Right atrium auricular region (tissue), 2 donors: ENCODE results near the gene TMCO1. TPM values are rescaled to one million over a fixed set of nuclear protein-coding genes. Genes with fewer than 3 reads are reported as not detected.
A peak's percentile ranks its signal among the peaks of the same experiment; 100 is the strongest.
"Not testable (repeated sequence)": the region's sequence is repeated elsewhere in the genome, so short reads cannot be mapped to it uniquely, and the experiment has no call there.

ENCODE experiments used
- DNase-seq: peaks from one replicate; pipeline ENCODE4 v3.0.0-alpha.2; 2019; ENCODE audit warnings: low spot score
- H3K27ac ChIP-seq, 2 donors: fragments of 200-600 bp; sonication (generic); 1 replicate in 1 of 2; 2 replicates in 1 of 2; pipeline ENCODE4 v1.5.1; 2016 to 2019
- H3K27me3 ChIP-seq, 2 donors: fragments of 200-600 bp; sonication (generic); one replicate each; pipeline versions ENCODE4 v1.5.1 to v1.6.0; 2017 to 2019
- H3K36me3 ChIP-seq: fragments of 200-600 bp; sonication (generic); one replicate; pipeline ENCODE4 v1.5.1; 2016
- H3K4me1 ChIP-seq, 2 donors: fragments of 200-600 bp; sonication (generic); one replicate each; pipeline versions ENCODE4 v1.5.1 to v1.6.0; 2017 to 2019
- H3K4me3 ChIP-seq, 2 donors: fragments of 200-600 bp; sonication (generic); 1 replicate in 1 of 2; 2 replicates in 1 of 2; pipeline ENCODE4 v1.5.1; 2017 to 2019; ENCODE audit warnings: mild to moderate bottlenecking in 1 of 2, moderate library complexity in 1 of 2
- H3K9me3 ChIP-seq, 2 donors: fragments of 200-600 bp; sonication (generic); one replicate each; pipeline ENCODE4 v1.5.1; 2019
- total RNA-seq, 2 donors: library from RNA; depleted of rRNA; stranded (reverse); fragments of >200 nt; gene quantifications; one replicate each; pipeline ENCODE4 v1.1.0, GENCODE V29; 2016
- TF ChIP-seq, protein P1 (sequence below), 2 donors: fragments of 200-600 bp; sonication (generic); IDR thresholded peaks; one replicate each; pipeline ENCODE4 v1.5.1; 2019; ENCODE audit warnings: antibody characterized with exemption in 2 of 2

The TMCO1 gene
- total RNA-seq = 10 to 100 TPM; 48.0 to 54.3 TPM

DNA sequence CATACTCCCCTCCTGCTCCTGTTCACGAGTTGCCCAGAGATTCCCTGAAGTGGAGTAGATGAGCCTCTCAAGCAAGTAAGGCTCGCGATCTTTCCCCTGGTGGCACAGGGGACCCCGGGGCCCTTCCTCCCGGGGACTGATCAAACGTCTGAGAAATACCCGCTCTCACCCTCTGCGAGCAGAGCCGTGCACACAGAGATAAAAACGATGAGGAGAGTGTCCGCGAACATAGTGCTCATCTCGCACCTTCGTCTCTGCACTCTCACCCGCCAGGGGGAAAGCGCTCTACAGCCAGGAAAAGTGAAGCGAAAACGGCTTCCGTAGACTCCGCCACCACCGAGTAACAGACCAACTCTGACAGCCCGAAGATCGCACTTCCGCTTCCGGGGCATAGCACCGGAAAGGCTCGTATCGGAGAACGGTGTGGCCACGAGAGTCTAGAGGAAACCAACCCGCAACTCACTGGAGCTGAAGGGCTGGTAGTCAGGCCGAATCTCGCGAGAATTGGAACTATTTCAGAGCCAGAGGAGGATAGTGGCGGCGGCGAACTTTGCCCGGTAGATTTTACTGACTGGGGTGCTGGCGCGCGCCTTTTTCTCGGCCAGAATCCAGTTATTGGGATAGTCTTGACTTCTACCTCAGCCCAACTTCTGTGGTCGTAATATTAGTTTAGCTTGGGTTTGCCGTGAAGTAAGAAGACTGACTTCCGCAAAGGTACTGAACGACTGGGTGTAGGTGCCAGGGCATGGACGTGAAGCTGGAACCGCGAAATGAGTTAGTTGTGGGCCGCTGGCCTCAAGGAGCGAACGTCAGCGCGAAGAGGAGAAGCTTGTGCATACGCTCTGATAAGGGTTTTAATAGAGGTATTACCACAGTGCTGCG is at the start of gene TMCO1:
Gene TMCO1, minus strand, starts transcription at position 356 of the 882 bp plus-strand sequence. Its CDS starts 117 bp downstream, at position 239.
- Histone ChIP-seq H3K27ac (peak within 1 kb of the TSS; percentile 84 to 90), H3K36me3 (peaks cover 17% of the 10 kb centered on the region), H3K27me3 (no peaks in the 10 kb centered on the region), H3K9me3 (no peaks in the 10 kb centered on the region), H3K4me1 (peaks cover 0 to 24% of the 10 kb centered on the region in 2 donors), H3K4me3 (peak within 1 kb of the TSS; percentile 69 to 82)
- TF ChIP-seq, protein P1, sequence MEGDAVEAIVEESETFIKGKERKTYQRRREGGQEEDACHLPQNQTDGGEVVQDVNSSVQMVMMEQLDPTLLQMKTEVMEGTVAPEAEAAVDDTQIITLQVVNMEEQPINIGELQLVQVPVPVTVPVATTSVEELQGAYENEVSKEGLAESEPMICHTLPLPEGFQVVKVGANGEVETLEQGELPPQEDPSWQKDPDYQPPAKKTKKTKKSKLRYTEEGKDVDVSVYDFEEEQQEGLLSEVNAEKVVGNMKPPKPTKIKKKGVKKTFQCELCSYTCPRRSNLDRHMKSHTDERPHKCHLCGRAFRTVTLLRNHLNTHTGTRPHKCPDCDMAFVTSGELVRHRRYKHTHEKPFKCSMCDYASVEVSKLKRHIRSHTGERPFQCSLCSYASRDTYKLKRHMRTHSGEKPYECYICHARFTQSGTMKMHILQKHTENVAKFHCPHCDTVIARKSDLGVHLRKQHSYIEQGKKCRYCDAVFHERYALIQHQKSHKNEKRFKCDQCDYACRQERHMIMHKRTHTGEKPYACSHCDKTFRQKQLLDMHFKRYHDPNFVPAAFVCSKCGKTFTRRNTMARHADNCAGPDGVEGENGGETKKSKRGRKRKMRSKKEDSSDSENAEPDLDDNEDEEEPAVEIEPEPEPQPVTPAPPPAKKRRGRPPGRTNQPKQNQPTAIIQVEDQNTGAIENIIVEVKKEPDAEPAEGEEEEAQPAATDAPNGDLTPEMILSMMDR (IDR thresholded peaks at IDR 0.05) = peak in 1 of 2 donors; percentile 46
- DNase-seq = peak; percentile 97

GRCh38 chr1:165816826-165817497 is 48.3 kb upstream of the TMCO1 start:
- Histone ChIP-seq H3K36me3 (no peaks in the 10 kb centered on the region), H3K4me3 (no peak overlapping the region), H3K4me1 (no peaks in the 10 kb centered on the region), H3K27ac (no peak overlapping the region), H3K9me3 (no peaks in the 10 kb centered on the region), H3K27me3 (no peaks in the 10 kb centered on the region)
- TF ChIP-seq, protein P1 (IDR thresholded peaks at IDR 0.05) = no peak
- no peak for DNase-seq

GRCh38 chr1:165816157-165816556 is 47.5 kb upstream of the TMCO1 start:
- Histone ChIP-seq H3K36me3 (no peaks in the 10 kb centered on the region), H3K4me1 (no peaks in the 10 kb centered on the region), H3K4me3 (no peak overlapping the region), H3K27ac (no peak overlapping the region), H3K27me3 (no peaks in the 10 kb centered on the region), H3K9me3 (no peaks in the 10 kb centered on the region)
- DNase-seq = no peak
- TF ChIP-seq, protein P1 (IDR thresholded peaks at IDR 0.05) = no peak

DNA sequence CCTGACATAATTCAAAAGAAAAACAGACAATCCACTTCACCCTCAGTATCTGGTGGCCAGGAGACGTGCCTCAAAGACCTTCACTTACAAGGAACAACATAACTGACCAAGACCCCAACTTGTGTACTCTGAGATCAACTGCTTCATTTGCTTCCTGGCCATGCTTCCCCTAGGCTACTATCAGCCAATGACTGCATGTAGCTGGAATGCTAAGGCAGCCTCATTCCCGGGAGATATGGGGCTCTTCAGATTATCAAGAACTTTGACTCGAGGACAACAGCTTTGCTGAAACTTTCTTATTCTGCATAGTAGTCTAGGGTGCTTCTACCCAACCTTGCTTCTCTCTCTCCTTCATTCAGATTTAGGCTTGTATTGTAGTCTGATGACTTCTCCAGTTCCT is 47.1 kb upstream of the TMCO1 start:
- no peaks in the 10 kb centered on the region for H3K4me1 ChIP-seq
- no peaks in the 10 kb centered on the region for H3K36me3 ChIP-seq
- no peak overlapping the region for H3K4me3 ChIP-seq
- H3K9me3 ChIP-seq = no peaks in the 10 kb centered on the region
- TF ChIP-seq, protein P1 (IDR thresholded peaks at IDR 0.05) = no peak
- no peak overlapping the region for H3K27ac ChIP-seq
- no peak for DNase-seq
- H3K27me3 ChIP-seq = no peaks in the 10 kb centered on the region

DNA sequence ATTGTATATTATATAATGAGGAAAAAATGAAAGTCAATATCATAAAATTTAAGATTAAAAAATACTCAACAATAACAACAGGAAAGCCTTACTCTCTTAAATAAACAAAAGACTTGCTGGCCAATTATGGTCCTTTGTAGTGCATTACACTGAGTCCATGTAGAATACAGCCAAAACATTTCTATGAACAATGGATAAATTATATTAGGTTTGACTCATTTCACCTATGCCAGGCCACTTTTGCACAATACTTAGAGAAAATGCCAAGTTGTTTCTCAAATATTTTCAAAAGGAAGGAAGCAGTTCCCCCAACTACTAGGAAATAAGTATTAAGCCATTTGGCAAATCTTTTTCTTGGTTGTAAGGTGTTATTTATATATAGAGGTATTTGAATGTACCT is 38.9 kb upstream of the TMCO1 start:
- TF ChIP-seq, protein P1 (IDR thresholded peaks at IDR 0.05) = no peak
- no peak overlapping the region for H3K27ac ChIP-seq
- no peaks in the 10 kb centered on the region for H3K36me3 ChIP-seq
- no peaks in the 10 kb centered on the region for H3K9me3 ChIP-seq
- H3K4me3 ChIP-seq = no peak overlapping the region
- DNase-seq = no peak
- no peaks in the 10 kb centered on the region for H3K4me1 ChIP-seq
- no peaks in the 10 kb centered on the region for H3K27me3 ChIP-seq

DNA sequence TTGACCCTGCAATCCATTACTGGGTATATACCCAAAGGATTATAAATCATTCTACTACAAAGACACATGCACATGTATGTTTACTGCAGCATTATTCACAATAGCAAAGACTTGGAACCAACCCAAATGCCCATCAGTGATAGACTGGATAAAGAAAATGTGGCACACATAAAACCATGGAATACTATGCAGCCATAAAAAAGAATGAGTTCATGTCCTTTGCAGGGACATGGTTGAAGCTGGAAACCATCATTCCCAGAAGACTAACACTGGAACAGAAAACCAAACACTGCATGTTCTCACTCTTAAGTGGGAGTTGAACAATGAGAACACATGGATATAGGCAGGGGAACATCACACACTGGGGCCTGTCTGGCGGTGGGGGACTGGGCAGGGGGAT is 35.8 kb upstream of the TMCO1 start:
- H3K27me3 ChIP-seq, H3K9me3 ChIP-seq, H3K36me3 ChIP-seq, H3K27ac ChIP-seq, H3K4me1 ChIP-seq, DNase-seq, H3K4me3 ChIP-seq: not testable (repeated sequence)
